ENCODE results near the gene FAM200A. TPM values are rescaled to one million over a fixed set of nuclear protein-coding genes. Genes with fewer than 3 reads are reported as not detected.
"Not testable (repeated sequence)": the region's sequence is repeated elsewhere in the genome, so short reads cannot be mapped to it uniquely, and the experiment has no call there.

FAM200A gene
- polyA plus RNA-seq, 2 of the 4 experiments (the other 2 are of a cell fraction) = 5.3 to 9.8 TPM

GRCh38 chr7:99504281-99504602 is 47.7 kb downstream of the FAM200A start:
- 2% methylated on average over 11 of the region's 19 CpGs for WGBS (ENCODE audit: missing lambda C conversion rate)
- ATAC-seq = peak in 1 of 2 experiments; percentile 91; a peak in 3 of 6 replicates
- POLR2A ChIA-PET = interaction anchor here (0.9 to 3.2 kb wide), 10 partner anchors 9 to 415 kb away, joined by 3 to 23 read pairs (median 10); partner anchors contain the start of genes ATP5MF, FAM200A, TRIM4 and ZNF655
- H3K4me2 ChIP-seq = peak overlapping the region; percentile 70
- no peak for FAIRE-seq
- DNase-seq (ENCODE audit: low read depth in 1 of 2, low spot score in 1 of 2) = peak in 1 of 2 experiments; percentile 99
- H3K27ac ChIP-seq = peak overlapping the region; percentile 94 to 97
- peak; percentile 48 for TF ChIP-seq REST (IDR thresholded peaks at IDR 0.05)
- TF ChIP-seq HEYL (CRISPR knock-in tag; IDR thresholded peaks at IDR 0.05) = no peak
- TF ChIP-seq CHD4 (IDR thresholded peaks at IDR 0.05; ENCODE audit: borderline replicate concordance) = no peak
- TF ChIP-seq MAX (IDR thresholded peaks at IDR 0.05) = 0 out of 2 replicates have a peak, but pooled peaks have one; percentile 7
- TF ChIP-seq BHLHE40 (IDR thresholded peaks at IDR 0.05; ENCODE audit: low read depth, low read length) = no peak
- CTCF ChIA-PET = no interaction called here
- H3K4me3 ChIP-seq = peak overlapping the region; percentile 95
- no peaks in the 10 kb centered on the region for H3K9me3 ChIP-seq
- peaks cover 16% of the 10 kb centered on the region; the same call in 2 of the 3 replicates for H3K4me1 ChIP-seq

GRCh38 chr7:99501236-99501635 is 50.7 kb downstream of the FAM200A start:
- peak in 1 of 2 experiments; percentile 63 for DNase-seq (ENCODE audit: low read depth in 1 of 2, low spot score in 1 of 2)
- H3K27ac ChIP-seq, ATAC-seq, H3K4me3 ChIP-seq, H3K9me3 ChIP-seq, FAIRE-seq, CTCF ChIA-PET: not testable (repeated sequence)
- POLR2A ChIA-PET = interaction anchor here (2.0 to 2.8 kb wide), 2 partner anchors 51 to 57 kb away, joined by 10 to 17 read pairs; partner anchors contain the start of genes FAM200A and ZNF655
- WGBS (ENCODE audit: missing lambda C conversion rate) = 93% methylated on average over 12 of the region's 12 CpGs
- TF ChIP-seq MAFK (IDR thresholded peaks at IDR 0.05; ENCODE audit: partially characterized antibody) = peak; percentile 83
- Histone ChIP-seq H3K4me2 (peak overlapping the region; percentile 87; the same call in 2 of the 3 replicates), H3K4me1 (peaks cover 17% of the 10 kb centered on the region; the same call in 2 of the 3 replicates)

DNA sequence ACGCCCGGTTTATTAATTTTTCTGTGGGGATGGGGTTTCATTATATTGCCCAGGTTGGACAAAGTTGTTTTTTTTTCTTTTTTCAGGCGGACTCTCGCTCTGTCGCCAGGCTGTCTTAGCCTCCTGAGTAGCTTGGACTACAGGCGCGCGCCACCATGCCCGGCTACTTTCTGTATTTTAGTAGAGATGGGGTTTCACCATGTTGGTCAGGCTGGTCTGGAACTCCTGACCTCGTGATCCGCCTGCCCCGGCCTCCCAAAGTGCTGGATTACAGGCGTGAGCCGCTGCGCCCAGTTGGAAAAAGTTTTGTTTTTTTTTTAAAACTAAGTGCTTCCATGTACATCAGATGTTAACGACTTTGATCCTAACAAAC is 51.3 kb downstream of the FAM200A start:
- ATAC-seq = no peak
- 76% methylated on average over 16 of the region's 16 CpGs for WGBS (ENCODE audit: missing lambda C conversion rate)
- ChIA-PET CTCF (interaction anchor here (0.6 to 1.7 kb wide), 2 partner anchors 10 to 29 kb away, joined by 3 to 5 read pairs; no protein-coding TSS in a partner anchor), POLR2A (interaction anchor here (0.7 to 2.8 kb wide), 5 partner anchors 11 to 58 kb away, joined by 4 to 17 read pairs (median 7); partner anchors contain the start of genes FAM200A and ZNF655)
- peak overlapping the region; percentile 87 for H3K4me2 ChIP-seq
- H3K4me3 ChIP-seq = peak overlapping the region; percentile 71
- H3K27ac ChIP-seq = peak overlapping the region; percentile 81 to 88
- TF ChIP-seq PHF8 (IDR thresholded peaks at IDR 0.05; ENCODE audit: borderline replicate concordance, low read depth) = 0 out of 2 replicates have a peak, but pooled peaks have one; percentile 4
- TF ChIP-seq CHD2 (IDR thresholded peaks at IDR 0.05; ENCODE audit: low read length, partially characterized antibody) = no peak
- peaks cover 12% of the 10 kb centered on the region; the same call in 2 of the 3 replicates for H3K4me1 ChIP-seq
- peaks cover 12% of the 10 kb centered on the region for H3K9me3 ChIP-seq
- no peak for FAIRE-seq
- no peak for DNase-seq (ENCODE audit: low read depth in 1 of 2, low spot score in 1 of 2)

GRCh38 chr7:99499721-99500636 is 51.9 kb downstream of the FAM200A start, which contains the start of gene ZNF394:
Gene ZNF394 (minus strand): TSS chr7:99500281. CDS start chr7:99500093, 188 bp downstream.
- FAIRE-seq (no peak), ATAC-seq (peak; percentile 66 to 73), DNase-seq (ENCODE audit: low read depth in 1 of 2, low spot score in 1 of 2) (peak; percentile 95)
- ChIA-PET CTCF (interaction anchor here (0.6 to 1.7 kb wide), 3 partner anchors 9 to 116 kb away, joined by 3 to 5 read pairs (median 3); partner anchors contain the start of gene ZSCAN25), POLR2A (interaction anchor here (0.6 to 2.8 kb wide), 9 partner anchors 10 to 59 kb away, joined by 3 to 17 read pairs (median 5); partner anchors contain the start of genes FAM200A and ZNF655)
- peaks cover 19% of the 10 kb centered on the region for H3K9me3 ChIP-seq
- 2% methylated on average over 56 of the region's 68 CpGs for WGBS (ENCODE audit: missing lambda C conversion rate)
- H3K4me2 ChIP-seq = peak within 1 kb of the TSS; percentile 87
- peaks cover 12% of the 10 kb centered on the region; the same call in 2 of the 3 replicates for H3K4me1 ChIP-seq
- peak within 1 kb of the TSS; percentile 81 to 88 for H3K27ac ChIP-seq
- H3K4me3 ChIP-seq = peak within 1 kb of the TSS; percentile 71
- TF ChIP-seq BHLHE40 (IDR thresholded peaks at IDR 0.05; ENCODE audit: low read depth, low read length) (peak; percentile 22; the same call in 1 of the 2 replicates), KDM5A (IDR thresholded peaks at IDR 0.05) (peak; percentile 60), POLR2A (IDR thresholded peaks at IDR 0.05; ENCODE audit: low read length) (peak; percentile 55), GATA3 (IDR thresholded peaks at IDR 0.05; ENCODE audit: borderline replicate concordance) (no peak), BCL3 (IDR thresholded peaks at IDR 0.05) (peak; percentile 71; the same call in 2 of the 3 replicates), TP53 (CRISPR knock-in tag; IDR thresholded peaks at IDR 0.05) (no peak), NR3C1 (IDR thresholded peaks at IDR 0.05) (no peak), CBX8 (IDR thresholded peaks at IDR 0.05) (no peak), E2F6 (IDR thresholded peaks at IDR 0.05; ENCODE audit: borderline replicate concordance, low read depth) (no peak), HDAC2 (IDR thresholded peaks at IDR 0.05) (no peak), PBX3 (IDR thresholded peaks at IDR 0.05) (no peak), SREBF2 (IDR thresholded peaks at IDR 0.05) (no peak)
- TF ChIP-seq, protein P1, sequence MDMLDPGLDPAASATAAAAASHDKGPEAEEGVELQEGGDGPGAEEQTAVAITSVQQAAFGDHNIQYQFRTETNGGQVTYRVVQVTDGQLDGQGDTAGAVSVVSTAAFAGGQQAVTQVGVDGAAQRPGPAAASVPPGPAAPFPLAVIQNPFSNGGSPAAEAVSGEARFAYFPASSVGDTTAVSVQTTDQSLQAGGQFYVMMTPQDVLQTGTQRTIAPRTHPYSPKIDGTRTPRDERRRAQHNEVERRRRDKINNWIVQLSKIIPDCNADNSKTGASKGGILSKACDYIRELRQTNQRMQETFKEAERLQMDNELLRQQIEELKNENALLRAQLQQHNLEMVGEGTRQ (IDR thresholded peaks at IDR 0.05) = no peak

Measured in A549 (cell line).